Hepatocyte (in vitro differentiated cells): ENCODE data around the gene CTNNA3.

Source experiments
- EZH2 ChIP-seq: fragments of 200-600 bp; sonication (generic); IDR thresholded peaks from 2 replicates; pipeline ENCODE4 v1.6.1; 2016; ENCODE audit warnings: antibody characterized with exemption, mild to moderate bottlenecking, borderline replicate concordance
- TF ChIP-seq, protein P1 (sequence below): fragments of 200-600 bp; sonication (generic); IDR thresholded peaks from 2 replicates; pipeline ENCODE4 v1.5.1; 2016; ENCODE audit warnings: antibody characterized with exemption, mild to moderate bottlenecking; ENCODE audit not compliant: poor library complexity

DNA sequence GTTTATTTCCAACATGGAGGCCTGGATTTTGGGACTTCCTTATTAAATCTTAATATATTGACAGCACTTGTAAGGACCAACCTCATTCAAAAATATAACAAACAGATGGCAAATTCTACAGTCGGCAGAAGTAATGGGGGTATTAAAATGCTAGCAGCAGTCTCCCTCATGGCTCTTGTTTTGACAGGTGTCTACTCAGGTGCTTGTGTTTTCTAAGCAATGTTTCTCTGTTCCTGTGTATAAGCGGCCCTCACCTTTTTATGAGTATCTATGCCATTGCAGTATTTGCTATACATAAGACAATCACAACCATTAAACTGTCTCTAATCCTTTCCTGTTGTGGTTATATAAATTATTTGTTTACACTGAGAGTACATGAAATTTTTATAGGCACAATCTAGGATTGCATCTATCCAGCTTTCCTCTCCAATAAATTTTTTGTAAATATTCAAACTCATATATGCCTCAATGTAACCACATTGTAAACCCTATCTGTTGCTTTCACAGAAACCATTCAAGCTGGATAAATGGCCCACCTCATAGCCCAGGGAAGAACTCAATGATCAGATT is 835.5 kb downstream of the CTNNA3 start:
- no peak for TF ChIP-seq EZH2
- TF ChIP-seq, protein P1, sequence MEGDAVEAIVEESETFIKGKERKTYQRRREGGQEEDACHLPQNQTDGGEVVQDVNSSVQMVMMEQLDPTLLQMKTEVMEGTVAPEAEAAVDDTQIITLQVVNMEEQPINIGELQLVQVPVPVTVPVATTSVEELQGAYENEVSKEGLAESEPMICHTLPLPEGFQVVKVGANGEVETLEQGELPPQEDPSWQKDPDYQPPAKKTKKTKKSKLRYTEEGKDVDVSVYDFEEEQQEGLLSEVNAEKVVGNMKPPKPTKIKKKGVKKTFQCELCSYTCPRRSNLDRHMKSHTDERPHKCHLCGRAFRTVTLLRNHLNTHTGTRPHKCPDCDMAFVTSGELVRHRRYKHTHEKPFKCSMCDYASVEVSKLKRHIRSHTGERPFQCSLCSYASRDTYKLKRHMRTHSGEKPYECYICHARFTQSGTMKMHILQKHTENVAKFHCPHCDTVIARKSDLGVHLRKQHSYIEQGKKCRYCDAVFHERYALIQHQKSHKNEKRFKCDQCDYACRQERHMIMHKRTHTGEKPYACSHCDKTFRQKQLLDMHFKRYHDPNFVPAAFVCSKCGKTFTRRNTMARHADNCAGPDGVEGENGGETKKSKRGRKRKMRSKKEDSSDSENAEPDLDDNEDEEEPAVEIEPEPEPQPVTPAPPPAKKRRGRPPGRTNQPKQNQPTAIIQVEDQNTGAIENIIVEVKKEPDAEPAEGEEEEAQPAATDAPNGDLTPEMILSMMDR = no peak
